GM19023 (cell line): Measurements from ENCODE around the gene LRRC32.

Experiments used
- ATAC-seq: cut with Tn5 transposase; IDR thresholded peaks from one replicate; pipeline ENCODE4 v1.9.1; 2021; ENCODE audit warnings: mild to moderate bottlenecking, moderate library complexity; ENCODE audit not compliant: unreplicated experiment

LRRC32 gene

GRCh38 chr11:76665172-76665571, 5.4 kb downstream of the LRRC32 start:
- ATAC-seq = no peak

GRCh38 chr11:76664578-76665061, 5.9 kb downstream of the LRRC32 start:
- ATAC-seq = no peak

- ATAC-seq = no peak
Measured at GRCh38 chr11:76663912-76664440, 6.6 kb downstream of the LRRC32 start.

- ATAC-seq = no peak
Measured at GRCh38 chr11:76663486-76663810, 7.1 kb downstream of the LRRC32 start.

- no peak for ATAC-seq
Measured at GRCh38 chr11:76662656-76663485, 7.7 kb downstream of the LRRC32 start.

- no peak for ATAC-seq
Measured at GRCh38 chr11:76661834-76662434, 8.6 kb downstream of the LRRC32 start.

GRCh38 chr11:76661306-76661751, 9.2 kb downstream of the LRRC32 start:
- no peak for ATAC-seq

GRCh38 chr11:76660533-76661305, 9.8 kb downstream of the LRRC32 start:
- ATAC-seq = no peak

- ATAC-seq = no peak
Measured at GRCh38 chr11:76659672-76660532, 10.6 kb downstream of the LRRC32 start.

GRCh38 chr11:76658651-76659650, 11.6 kb downstream of the LRRC32 start:
- no peak for ATAC-seq

GRCh38 chr11:76658231-76658630, 12.3 kb downstream of the LRRC32 start:
- no peak for ATAC-seq

- ATAC-seq = no peak
Measured at GRCh38 chr11:76657187-76658170, 13.1 kb downstream of the LRRC32 start.

- ATAC-seq = no peak
Measured at GRCh38 chr11:76656571-76657081, 13.9 kb downstream of the LRRC32 start.

- no peak for ATAC-seq
Measured at GRCh38 chr11:76656050-76656531, 14.5 kb downstream of the LRRC32 start.

GRCh38 chr11:76655501-76656049, 15.0 kb downstream of the LRRC32 start:
- ATAC-seq = no peak

GRCh38 chr11:76654980-76655379, 15.6 kb downstream of the LRRC32 start:
- no peak for ATAC-seq

GRCh38 chr11:76654298-76654851, 16.2 kb downstream of the LRRC32 start:
- no peak for ATAC-seq
